Muscle of leg (tissue), 11 donors: Measurements from ENCODE around the gene DEGS2. TPM values are rescaled to one million over a fixed set of nuclear protein-coding genes. Genes with fewer than 3 reads are reported as not detected.
A peak's percentile ranks its signal among the peaks of the same experiment; 100 is the strongest.

Experiments
- DNase-seq: peaks from one replicate; pipeline ENCODE4 v3.0.0; 2013
- H3K27ac ChIP-seq: one replicate; pipeline ENCODE4 v1.5.1; 2013; ENCODE audit warnings: mild to moderate bottlenecking, low read length, control low read depth
- H3K27me3 ChIP-seq: one replicate; pipeline ENCODE4 v1.6.1; 2013; ENCODE audit warnings: low read length; ENCODE audit not compliant: control insufficient read depth, insufficient read depth
- H3K36me3 ChIP-seq: one replicate; pipeline ENCODE4 v1.6.1; 2013; ENCODE audit warnings: low read length; ENCODE audit not compliant: control insufficient read depth, insufficient read depth
- H3K4me1 ChIP-seq: one replicate; pipeline ENCODE4 v1.6.1; 2013; ENCODE audit warnings: low read length; ENCODE audit not compliant: control insufficient read depth, insufficient read depth
- H3K4me3 ChIP-seq: one replicate; pipeline ENCODE4 v1.5.1; 2013; ENCODE audit warnings: low read length, control low read depth
- H3K9me3 ChIP-seq: replicated peaks from 2 replicates; pipeline ENCODE4 v1.6.1; 2013; ENCODE audit warnings: low read depth, low read length; ENCODE audit not compliant: control insufficient read depth
- WGBS: methylation state at CpG from one replicate; pipeline ENCODE4 v1.1.5; 2013; ENCODE audit warnings: missing lambda C conversion rate; ENCODE audit not compliant: insufficient coverage; 5-methylcytosine and 5-hydroxymethylcytosine counted together
- polyA plus RNA-seq, 8 donors: library from polyadenylated mRNA; unstranded; fragments of 120-200 nt; gene quantifications; one replicate each; pipeline versions ENCODE4 v1.2.1 to v1.2.3, GENCODE V29; 2013; ENCODE audit warnings: inconsistent platforms in 1 of 8, low replicate concordance in 1 of 8; ENCODE audit not compliant: insufficient read length in 8 of 8, insufficient read depth in 1 of 8
- total RNA-seq: library from RNA; stranded (reverse); fragments of 120-200 nt; gene quantifications from one replicate; pipeline ENCODE4 v1.2.4, GENCODE V29; 2013

Gene DEGS2
- total and polyA plus RNA-seq, 9 donors, result 0.35 to 1.6 (median 0.52) TPM

GRCh38 chr14:100143523-100143922, 15.9 kb downstream of the DEGS2 start:
- 90% methylated on average over 15 of the region's 18 CpGs for WGBS
- Histone ChIP-seq H3K4me1 (peaks cover 27% of the 10 kb centered on the region), H3K4me3 (no peak overlapping the region), H3K9me3 (no peaks in the 10 kb centered on the region), H3K27me3 (no peaks in the 10 kb centered on the region), H3K27ac (no peak overlapping the region), H3K36me3 (peaks cover 15% of the 10 kb centered on the region)
- DNase-seq, result no peak

- H3K27ac ChIP-seq, result peak overlapping the region; percentile 42
- peaks cover 38% of the 10 kb centered on the region for H3K4me1 ChIP-seq
- H3K27me3 ChIP-seq, result no peaks in the 10 kb centered on the region
- peaks cover 19% of the 10 kb centered on the region for H3K36me3 ChIP-seq
- peak; percentile 65 for DNase-seq
- H3K4me3 ChIP-seq, result no peak overlapping the region
- H3K9me3 ChIP-seq, result no peaks in the 10 kb centered on the region
- 45% methylated on average over 5 of the region's 14 CpGs for WGBS
Measured at GRCh38 chr14:100142073-100143040, 17.1 kb downstream of the DEGS2 start.

DNA sequence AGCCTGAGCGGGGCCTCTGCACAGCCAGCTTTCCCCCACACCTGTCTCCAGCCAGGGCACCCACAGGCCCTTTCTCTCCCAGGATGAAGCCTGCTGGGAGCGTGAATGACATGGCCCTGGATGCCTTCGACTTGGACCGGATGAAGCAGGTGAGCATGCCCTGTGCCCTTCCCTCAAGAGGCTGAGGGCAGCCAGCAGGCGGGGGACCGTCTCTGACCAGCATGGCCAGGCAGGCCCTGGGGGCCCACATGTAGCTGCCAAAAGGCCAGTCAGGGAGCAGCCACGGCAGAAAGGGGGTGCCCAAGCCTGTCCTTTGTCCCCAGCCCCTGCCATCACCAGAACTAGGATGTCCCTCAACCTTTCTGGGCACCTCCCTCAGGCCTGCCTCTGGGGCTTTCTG, 18.3 kb downstream of the DEGS2 start:
- WGBS, result 88% methylated on average over 6 of the region's 7 CpGs
- Histone ChIP-seq H3K9me3 (no peaks in the 10 kb centered on the region), H3K36me3 (peaks cover 19% of the 10 kb centered on the region), H3K4me1 (peaks cover 43% of the 10 kb centered on the region), H3K27me3 (no peaks in the 10 kb centered on the region), H3K4me3 (no peak overlapping the region), H3K27ac (no peak overlapping the region)
- DNase-seq, result no peak

- H3K27me3 ChIP-seq, result no peaks in the 10 kb centered on the region
Measured at GRCh38 chr14:100140452-100141078, 18.9 kb downstream of the DEGS2 start.

DNA sequence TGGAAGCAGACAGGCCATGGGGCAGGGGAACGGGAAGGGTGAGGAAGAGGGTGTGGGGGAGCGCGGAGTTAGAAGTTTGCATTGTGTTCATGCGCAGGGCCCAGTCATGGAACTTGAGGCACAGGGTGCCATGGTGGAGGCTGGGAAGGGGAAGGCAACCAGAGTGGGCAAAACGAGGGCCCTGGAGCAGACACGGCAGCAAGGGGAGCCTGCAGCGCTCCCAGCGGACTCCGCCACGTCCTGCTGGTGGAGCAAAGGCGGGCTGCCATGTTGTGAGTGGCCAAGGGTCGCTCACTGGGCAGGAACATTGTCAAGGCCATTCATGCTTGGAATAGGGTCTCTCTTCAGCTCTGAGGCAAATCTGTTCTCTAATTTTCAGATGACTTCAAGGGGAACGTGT, 20.5 kb downstream of the DEGS2 start:
- Histone ChIP-seq H3K27me3 (no peaks in the 10 kb centered on the region), H3K27ac (no peak overlapping the region), H3K36me3 (peaks cover 20% of the 10 kb centered on the region), H3K4me1 (peaks cover 49% of the 10 kb centered on the region), H3K9me3 (no peaks in the 10 kb centered on the region), H3K4me3 (no peak overlapping the region)
- WGBS, result 91% methylated on average over 13 of the region's 13 CpGs
- DNase-seq, result no peak

More at GRCh38 chr14:100140452-100141078, 18.9 kb downstream of the DEGS2 start:
- Histone ChIP-seq H3K27ac (no peak overlapping the region), H3K9me3 (no peaks in the 10 kb centered on the region), H3K4me1 (peaks cover 49% of the 10 kb centered on the region), H3K36me3 (peaks cover 19% of the 10 kb centered on the region), H3K4me3 (no peak overlapping the region)
- DNase-seq, result no peak
- 33% methylated on average over 16 of the region's 16 CpGs for WGBS

DNA sequence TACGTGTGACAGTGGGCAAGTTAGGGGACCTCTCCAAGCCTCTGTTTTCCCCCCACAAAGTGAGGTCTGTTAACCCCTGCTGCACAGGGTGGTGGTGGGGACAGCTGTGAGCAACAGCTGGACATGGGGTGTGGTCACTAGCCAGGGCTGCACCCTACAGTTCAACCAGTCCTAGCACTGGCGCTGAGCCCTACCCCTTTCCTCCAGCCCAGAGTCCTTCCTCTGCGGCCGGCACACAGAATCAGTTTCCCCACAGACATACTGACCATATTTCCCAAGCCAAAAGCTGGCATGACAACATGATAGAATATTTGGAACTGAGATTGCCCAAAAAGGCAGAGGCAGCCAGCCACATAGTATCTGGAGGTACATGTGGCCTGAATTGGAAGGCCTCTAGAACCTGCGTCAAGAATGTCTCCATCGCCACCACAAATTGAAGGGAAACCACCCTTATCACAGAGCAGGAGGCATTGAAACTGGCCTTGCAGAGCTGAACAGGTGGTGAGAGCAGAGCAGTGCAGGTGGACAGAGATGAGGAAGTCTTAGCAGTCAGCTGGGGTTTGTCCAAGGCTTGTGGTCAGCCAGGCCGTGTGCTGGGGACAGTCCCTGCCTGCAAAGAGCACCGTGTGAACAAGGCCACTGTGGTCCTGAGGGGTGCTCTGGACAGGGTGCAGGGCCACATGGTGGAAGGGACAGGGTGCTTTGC, 21.2 kb downstream of the DEGS2 start:
- no peaks in the 10 kb centered on the region for H3K27me3 ChIP-seq
- H3K36me3 ChIP-seq, result peaks cover 20% of the 10 kb centered on the region
- DNase-seq, result no peak
- H3K27ac ChIP-seq, result no peak overlapping the region
- no peak overlapping the region for H3K4me3 ChIP-seq
- peaks cover 49% of the 10 kb centered on the region for H3K4me1 ChIP-seq
- no peaks in the 10 kb centered on the region for H3K9me3 ChIP-seq
- 63% methylated on average over 2 of the region's 8 CpGs for WGBS

GRCh38 chr14:100137173-100137572, 22.3 kb downstream of the DEGS2 start:
- 90% methylated on average over 7 of the region's 8 CpGs for WGBS
- no peak for DNase-seq
- no peaks in the 10 kb centered on the region for H3K9me3 ChIP-seq
- no peaks in the 10 kb centered on the region for H3K27me3 ChIP-seq
- H3K27ac ChIP-seq, result no peak overlapping the region
- peaks cover 26% of the 10 kb centered on the region for H3K36me3 ChIP-seq
- no peak overlapping the region for H3K4me3 ChIP-seq
- H3K4me1 ChIP-seq, result peaks cover 51% of the 10 kb centered on the region

DNA sequence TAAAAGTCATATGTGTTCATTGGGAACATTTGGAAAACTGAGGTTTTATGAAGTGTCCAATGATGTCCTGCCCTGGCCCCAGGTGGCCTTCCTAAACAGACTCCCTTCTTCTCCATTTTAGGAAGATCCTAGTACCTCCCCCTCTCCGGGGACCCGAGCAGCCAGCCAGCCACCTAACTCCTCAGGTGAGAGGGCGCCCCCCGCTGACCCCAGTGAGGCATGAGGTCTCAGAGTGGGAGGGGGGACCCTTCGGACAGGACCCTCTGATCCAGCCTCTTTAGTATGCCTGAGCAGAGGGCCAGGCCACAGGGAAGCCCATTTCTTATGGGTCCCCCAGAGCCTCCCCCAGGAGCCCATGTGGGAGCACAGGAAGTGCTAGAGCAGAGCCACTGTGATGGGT, 23.7 kb downstream of the DEGS2 start:
- H3K9me3 ChIP-seq, result no peaks in the 10 kb centered on the region
- DNase-seq, result no peak
- peaks cover 26% of the 10 kb centered on the region for H3K36me3 ChIP-seq
- WGBS, result no CpG with 5 or more reads among the region's 5 CpGs
- no peaks in the 10 kb centered on the region for H3K27me3 ChIP-seq
- H3K27ac ChIP-seq, result no peak overlapping the region
- peaks cover 55% of the 10 kb centered on the region for H3K4me1 ChIP-seq
- no peak overlapping the region for H3K4me3 ChIP-seq

- H3K4me1 ChIP-seq, result peaks cover 56% of the 10 kb centered on the region
- no peak for DNase-seq
- peaks cover 31% of the 10 kb centered on the region for H3K36me3 ChIP-seq
- H3K27ac ChIP-seq, result no peak overlapping the region
- 88% methylated on average over 9 of the region's 9 CpGs for WGBS
- no peaks in the 10 kb centered on the region for H3K27me3 ChIP-seq
- no peak overlapping the region for H3K4me3 ChIP-seq
- no peaks in the 10 kb centered on the region for H3K9me3 ChIP-seq
Measured at GRCh38 chr14:100135073-100135472, 24.4 kb downstream of the DEGS2 start.

GRCh38 chr14:100134586-100134985, 24.9 kb downstream of the DEGS2 start:
- peaks cover 33% of the 10 kb centered on the region for H3K36me3 ChIP-seq
- H3K4me3 ChIP-seq, result no peak overlapping the region
- 83% methylated on average over 3 of the region's 8 CpGs for WGBS
- no peak overlapping the region for H3K27ac ChIP-seq
- no peaks in the 10 kb centered on the region for H3K9me3 ChIP-seq
- no peaks in the 10 kb centered on the region for H3K27me3 ChIP-seq
- no peak for DNase-seq
- peaks cover 61% of the 10 kb centered on the region for H3K4me1 ChIP-seq
